ENCODE results near the gene NXF1.

Gene NXF1

GRCh38 chr11:62841361-62842170 is 36.3 kb upstream of the NXF1 start (continued):
- TF ChIP-seq ZNF677 (tag by site-specific recombination; IDR thresholded peaks at IDR 0.05) (no peak), SP2 (tag by site-specific recombination; IDR thresholded peaks at IDR 0.05) (peak; percentile 42), ZNF391 (tag by site-specific recombination; IDR thresholded peaks at IDR 0.05; ENCODE audit: borderline replicate concordance, low read depth) (peak; percentile 98), ZNF433 (tag by site-specific recombination; IDR thresholded peaks at IDR 0.05; ENCODE audit: low read depth) (no peak), EGR2 (tag by site-specific recombination; IDR thresholded peaks at IDR 0.05; ENCODE audit: low read depth) (peak; percentile 2; the same call in 1 of the 2 replicates), MYNN (tag by site-specific recombination; IDR thresholded peaks at IDR 0.05; ENCODE audit: borderline replicate concordance) (0 out of 2 replicates have a peak, but pooled peaks have one; percentile 67), ZNF629 (tag by site-specific recombination; IDR thresholded peaks at IDR 0.05) (peak; percentile 96), ZNF354C (tag by site-specific recombination; IDR thresholded peaks at IDR 0.05; ENCODE audit: borderline replicate concordance, low read depth) (no peak), ZNF837 (tag by site-specific recombination; IDR thresholded peaks at IDR 0.05) (peak; percentile 94), ZNF37A (tag by site-specific recombination; IDR thresholded peaks at IDR 0.05) (no peak), ZNF530 (tag by site-specific recombination; IDR thresholded peaks at IDR 0.05; ENCODE audit: low read depth) (no peak), ZNF670 (tag by site-specific recombination; IDR thresholded peaks at IDR 0.05; ENCODE audit: low read depth) (no peak), ZNF785 (tag by site-specific recombination; IDR thresholded peaks at IDR 0.05) (0 out of 2 replicates have a peak, but pooled peaks have one; percentile 25), ZNF175 (tag by site-specific recombination; IDR thresholded peaks at IDR 0.05) (no peak), ZSCAN5A (tag by site-specific recombination; IDR thresholded peaks at IDR 0.05) (peak; percentile 50; the same call in 1 of the 2 replicates), TRIM28 (IDR thresholded peaks at IDR 0.05; ENCODE audit: borderline replicate concordance, low read length) (peak; percentile 94), ZNF140 (tag by site-specific recombination; IDR thresholded peaks at IDR 0.05) (no peak; the same call in 1 of the 2 replicates), ZNF664 (tag by site-specific recombination; IDR thresholded peaks at IDR 0.05) (peak; percentile 74), HOXA7 (CRISPR knock-in tag; IDR thresholded peaks at IDR 0.05; ENCODE audit: borderline replicate concordance) (no peak), ZNF555 (tag by site-specific recombination; conservative IDR thresholded peaks at IDR 0.05) (no peak), ZNF18 (tag by site-specific recombination; IDR thresholded peaks at IDR 0.05) (peak; percentile 91), ZNF639 (tag by site-specific recombination; IDR thresholded peaks at IDR 0.05) (peak; percentile 96), ZNF202 (tag by site-specific recombination; IDR thresholded peaks at IDR 0.05; ENCODE audit: borderline replicate concordance) (no peak), ZNF501 (tag by site-specific recombination; IDR thresholded peaks at IDR 0.05) (peak; percentile 96)
- TF ChIP-seq, protein P1, sequence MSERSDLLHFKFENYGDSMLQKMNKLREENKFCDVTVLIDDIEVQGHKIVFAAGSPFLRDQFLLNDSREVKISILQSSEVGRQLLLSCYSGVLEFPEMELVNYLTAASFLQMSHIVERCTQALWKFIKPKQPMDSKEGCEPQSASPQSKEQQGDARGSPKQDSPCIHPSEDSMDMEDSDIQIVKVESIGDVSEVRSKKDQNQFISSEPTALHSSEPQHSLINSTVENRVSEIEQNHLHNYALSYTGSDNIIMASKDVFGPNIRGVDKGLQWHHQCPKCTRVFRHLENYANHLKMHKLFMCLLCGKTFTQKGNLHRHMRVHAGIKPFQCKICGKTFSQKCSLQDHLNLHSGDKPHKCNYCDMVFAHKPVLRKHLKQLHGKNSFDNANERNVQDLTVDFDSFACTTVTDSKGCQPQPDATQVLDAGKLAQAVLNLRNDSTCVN (tag by site-specific recombination; optimal IDR thresholded peaks at IDR 0.05), result peak; percentile 19
- TF ChIP-seq, protein P2, sequence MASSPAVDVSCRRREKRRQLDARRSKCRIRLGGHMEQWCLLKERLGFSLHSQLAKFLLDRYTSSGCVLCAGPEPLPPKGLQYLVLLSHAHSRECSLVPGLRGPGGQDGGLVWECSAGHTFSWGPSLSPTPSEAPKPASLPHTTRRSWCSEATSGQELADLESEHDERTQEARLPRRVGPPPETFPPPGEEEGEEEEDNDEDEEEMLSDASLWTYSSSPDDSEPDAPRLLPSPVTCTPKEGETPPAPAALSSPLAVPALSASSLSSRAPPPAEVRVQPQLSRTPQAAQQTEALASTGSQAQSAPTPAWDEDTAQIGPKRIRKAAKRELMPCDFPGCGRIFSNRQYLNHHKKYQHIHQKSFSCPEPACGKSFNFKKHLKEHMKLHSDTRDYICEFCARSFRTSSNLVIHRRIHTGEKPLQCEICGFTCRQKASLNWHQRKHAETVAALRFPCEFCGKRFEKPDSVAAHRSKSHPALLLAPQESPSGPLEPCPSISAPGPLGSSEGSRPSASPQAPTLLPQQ (tag by site-specific recombination; IDR thresholded peaks at IDR 0.05), result peak; percentile 86
- TF ChIP-seq, protein P3, sequence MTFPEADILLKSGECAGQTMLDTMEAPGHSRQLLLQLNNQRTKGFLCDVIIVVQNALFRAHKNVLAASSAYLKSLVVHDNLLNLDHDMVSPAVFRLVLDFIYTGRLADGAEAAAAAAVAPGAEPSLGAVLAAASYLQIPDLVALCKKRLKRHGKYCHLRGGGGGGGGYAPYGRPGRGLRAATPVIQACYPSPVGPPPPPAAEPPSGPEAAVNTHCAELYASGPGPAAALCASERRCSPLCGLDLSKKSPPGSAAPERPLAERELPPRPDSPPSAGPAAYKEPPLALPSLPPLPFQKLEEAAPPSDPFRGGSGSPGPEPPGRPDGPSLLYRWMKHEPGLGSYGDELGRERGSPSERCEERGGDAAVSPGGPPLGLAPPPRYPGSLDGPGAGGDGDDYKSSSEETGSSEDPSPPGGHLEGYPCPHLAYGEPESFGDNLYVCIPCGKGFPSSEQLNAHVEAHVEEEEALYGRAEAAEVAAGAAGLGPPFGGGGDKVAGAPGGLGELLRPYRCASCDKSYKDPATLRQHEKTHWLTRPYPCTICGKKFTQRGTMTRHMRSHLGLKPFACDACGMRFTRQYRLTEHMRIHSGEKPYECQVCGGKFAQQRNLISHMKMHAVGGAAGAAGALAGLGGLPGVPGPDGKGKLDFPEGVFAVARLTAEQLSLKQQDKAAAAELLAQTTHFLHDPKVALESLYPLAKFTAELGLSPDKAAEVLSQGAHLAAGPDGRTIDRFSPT (tag by site-specific recombination; IDR thresholded peaks at IDR 0.05), result peak; percentile 44; the same call in 1 of the 2 replicates

Measured in HEK293 (cell line).